Activated naive CD8-positive, alpha-beta T cell (primary cell): ENCODE measurements around the gene GDNF.
A peak's percentile ranks its signal among the peaks of the same experiment; 100 is the strongest.
"Not testable (repeated sequence)": the region's sequence is repeated elsewhere in the genome, so short reads cannot be mapped to it uniquely, and the experiment has no call there.

ENCODE experiments used
- H3K27ac Mint-ChIP-seq: one replicate; pipeline ENCODE4 v1.8.0; 2021; ENCODE audit warnings: mixed read lengths
- H3K27me3 Mint-ChIP-seq: one replicate; pipeline ENCODE4 v1.8.0; 2021; ENCODE audit warnings: mixed read lengths
- H3K36me3 Mint-ChIP-seq: one replicate; pipeline ENCODE4 v1.8.0; 2021; ENCODE audit warnings: mixed read lengths
- H3K4me1 Mint-ChIP-seq: one replicate; pipeline ENCODE4 v1.8.0; 2021; ENCODE audit warnings: low read depth, mixed read lengths
- H3K4me3 Mint-ChIP-seq: one replicate; pipeline ENCODE4 v1.8.0; 2021; ENCODE audit warnings: mild to moderate bottlenecking, mixed read lengths
- H3K9me3 Mint-ChIP-seq: one replicate; pipeline ENCODE4 v1.8.0; 2021; ENCODE audit warnings: low read depth, mixed read lengths

The GDNF gene

GRCh38 chr5:37839407-37840052 lies at the start of gene GDNF:
TSS of gene GDNF (minus strand) at chr5:37840041. CDS start at chr5:37834796, 5,245 bp downstream.
- no peak within 1 kb of the TSS for H3K27ac Mint-ChIP-seq
- H3K4me3 Mint-ChIP-seq = peak within 1 kb of the TSS; percentile 32
- no peaks in the 10 kb centered on the region for H3K36me3 Mint-ChIP-seq
- peaks cover 32% of the 10 kb centered on the region for H3K4me1 Mint-ChIP-seq
- peaks cover 44% of the 10 kb centered on the region for H3K27me3 Mint-ChIP-seq
- H3K9me3 Mint-ChIP-seq = no peaks in the 10 kb centered on the region

- H3K27ac Mint-ChIP-seq = no peak overlapping the region
- no peaks in the 10 kb centered on the region for H3K9me3 Mint-ChIP-seq
- H3K4me1 Mint-ChIP-seq = no peaks in the 10 kb centered on the region
- H3K4me3 Mint-ChIP-seq = no peak overlapping the region
- H3K36me3 Mint-ChIP-seq = no peaks in the 10 kb centered on the region
- peaks cover 8% of the 10 kb centered on the region for H3K27me3 Mint-ChIP-seq
Observed at GRCh38 chr5:37888476-37888875, 48.6 kb upstream of the GDNF start.

GRCh38 chr5:37886242-37886905 lies 46.5 kb upstream of the GDNF start:
- no peaks in the 10 kb centered on the region for H3K36me3 Mint-ChIP-seq
- H3K27me3 Mint-ChIP-seq = peaks cover 11% of the 10 kb centered on the region
- H3K9me3 Mint-ChIP-seq = no peaks in the 10 kb centered on the region
- H3K4me1 Mint-ChIP-seq = no peaks in the 10 kb centered on the region
- no peak overlapping the region for H3K27ac Mint-ChIP-seq
- no peak overlapping the region for H3K4me3 Mint-ChIP-seq

GRCh38 chr5:37882636-37883035 lies 42.8 kb upstream of the GDNF start:
- no peaks in the 10 kb centered on the region for H3K9me3 Mint-ChIP-seq
- no peaks in the 10 kb centered on the region for H3K36me3 Mint-ChIP-seq
- H3K27me3 Mint-ChIP-seq = peaks cover 9% of the 10 kb centered on the region
- H3K4me3 Mint-ChIP-seq = no peak overlapping the region
- no peak overlapping the region for H3K27ac Mint-ChIP-seq
- no peaks in the 10 kb centered on the region for H3K4me1 Mint-ChIP-seq

GRCh38 chr5:37881359-37881758 lies 41.5 kb upstream of the GDNF start:
- no peaks in the 10 kb centered on the region for H3K4me1 Mint-ChIP-seq
- no peaks in the 10 kb centered on the region for H3K9me3 Mint-ChIP-seq
- H3K27me3 Mint-ChIP-seq = peaks cover 11% of the 10 kb centered on the region
- H3K36me3 Mint-ChIP-seq = no peaks in the 10 kb centered on the region
- H3K27ac Mint-ChIP-seq = no peak overlapping the region
- H3K4me3 Mint-ChIP-seq = no peak overlapping the region

- no peaks in the 10 kb centered on the region for H3K4me1 Mint-ChIP-seq
- no peak overlapping the region for H3K27ac Mint-ChIP-seq
- H3K4me3 Mint-ChIP-seq = no peak overlapping the region
- H3K36me3 Mint-ChIP-seq = no peaks in the 10 kb centered on the region
- H3K27me3 Mint-ChIP-seq = peaks cover 11% of the 10 kb centered on the region
- no peaks in the 10 kb centered on the region for H3K9me3 Mint-ChIP-seq
Observed at GRCh38 chr5:37876943-37877342, 37.1 kb upstream of the GDNF start.

- Mint-ChIP-seq H3K36me3 (no peaks in the 10 kb centered on the region), H3K27ac (no peak overlapping the region), H3K4me1 (no peaks in the 10 kb centered on the region), H3K27me3 (peaks cover 9% of the 10 kb centered on the region), H3K4me3 (no peak overlapping the region), H3K9me3 (no peaks in the 10 kb centered on the region)
Observed at GRCh38 chr5:37876245-37876644, 36.4 kb upstream of the GDNF start.

- no peaks in the 10 kb centered on the region for H3K4me1 Mint-ChIP-seq
- peaks cover 7% of the 10 kb centered on the region for H3K27me3 Mint-ChIP-seq
- H3K36me3 Mint-ChIP-seq = no peaks in the 10 kb centered on the region
Observed at GRCh38 chr5:37875051-37875787, 35.4 kb upstream of the GDNF start.

GRCh38 chr5:37873988-37874387 lies 34.1 kb upstream of the GDNF start:
- H3K4me1 Mint-ChIP-seq = no peaks in the 10 kb centered on the region
- peaks cover 7% of the 10 kb centered on the region for H3K27me3 Mint-ChIP-seq
- H3K36me3 Mint-ChIP-seq = no peaks in the 10 kb centered on the region
- no peak overlapping the region for H3K4me3 Mint-ChIP-seq
- H3K9me3 Mint-ChIP-seq = no peaks in the 10 kb centered on the region
- no peak overlapping the region for H3K27ac Mint-ChIP-seq

More at GRCh38 chr5:37875051-37875787, 35.4 kb upstream of the GDNF start:
- Mint-ChIP-seq H3K9me3 (no peaks in the 10 kb centered on the region), H3K4me3 (no peak overlapping the region), H3K27ac (no peak overlapping the region)

GRCh38 chr5:37871023-37871815 lies 31.4 kb upstream of the GDNF start:
- H3K9me3 Mint-ChIP-seq = no peaks in the 10 kb centered on the region
- H3K4me3 Mint-ChIP-seq = no peak overlapping the region
- H3K4me1 Mint-ChIP-seq = no peaks in the 10 kb centered on the region
- peaks cover 7% of the 10 kb centered on the region for H3K27me3 Mint-ChIP-seq
- H3K36me3 Mint-ChIP-seq = no peaks in the 10 kb centered on the region
- no peak overlapping the region for H3K27ac Mint-ChIP-seq

GRCh38 chr5:37869216-37869615 lies 29.4 kb upstream of the GDNF start:
- H3K36me3 Mint-ChIP-seq = no peaks in the 10 kb centered on the region
- H3K4me1 Mint-ChIP-seq = no peaks in the 10 kb centered on the region
- no peak overlapping the region for H3K4me3 Mint-ChIP-seq
- H3K27me3 Mint-ChIP-seq = peaks cover 2% of the 10 kb centered on the region
- no peak overlapping the region for H3K27ac Mint-ChIP-seq
- H3K9me3 Mint-ChIP-seq = no peaks in the 10 kb centered on the region

GRCh38 chr5:37867654-37868053 lies 27.8 kb upstream of the GDNF start:
- Mint-ChIP-seq H3K4me3 (no peak overlapping the region), H3K27ac (no peak overlapping the region), H3K9me3 (no peaks in the 10 kb centered on the region), H3K27me3 (peaks cover 4% of the 10 kb centered on the region), H3K4me1 (no peaks in the 10 kb centered on the region), H3K36me3 (no peaks in the 10 kb centered on the region)

- not testable (repeated sequence) for H3K9me3 Mint-ChIP-seq
Observed at GRCh38 chr5:37862907-37863306, 23.1 kb upstream of the GDNF start.

GRCh38 chr5:37860206-37860605 lies 20.4 kb upstream of the GDNF start:
- no peak overlapping the region for H3K27ac Mint-ChIP-seq
- H3K27me3 Mint-ChIP-seq = peaks cover 3% of the 10 kb centered on the region
- H3K4me3 Mint-ChIP-seq = no peak overlapping the region
- H3K36me3 Mint-ChIP-seq = no peaks in the 10 kb centered on the region
- peaks cover 7% of the 10 kb centered on the region for H3K9me3 Mint-ChIP-seq
- H3K4me1 Mint-ChIP-seq = no peaks in the 10 kb centered on the region

More at GRCh38 chr5:37862907-37863306, 23.1 kb upstream of the GDNF start:
- not testable (repeated sequence) for H3K4me1 Mint-ChIP-seq, H3K27ac Mint-ChIP-seq, H3K36me3 Mint-ChIP-seq, H3K4me3 Mint-ChIP-seq, H3K27me3 Mint-ChIP-seq

- H3K36me3 Mint-ChIP-seq = no peaks in the 10 kb centered on the region
- H3K4me3 Mint-ChIP-seq = no peak overlapping the region
- H3K4me1 Mint-ChIP-seq = no peaks in the 10 kb centered on the region
- peaks cover 11% of the 10 kb centered on the region for H3K9me3 Mint-ChIP-seq
- H3K27ac Mint-ChIP-seq = no peak overlapping the region
- H3K27me3 Mint-ChIP-seq = peaks cover 3% of the 10 kb centered on the region
Observed at GRCh38 chr5:37859805-37860204, 20.0 kb upstream of the GDNF start.
